HG02798 (cell line): ENCODE results near the gene ZNF446.
A peak's percentile ranks its signal among the peaks of the same experiment; 100 is the strongest.
"Not testable (repeated sequence)": the region's sequence is repeated elsewhere in the genome, so short reads cannot be mapped to it uniquely, and the experiment has no call there.

ENCODE experiments used
- ATAC-seq: cut with Tn5 transposase; IDR thresholded peaks from one replicate; pipeline ENCODE4 v1.9.1; 2021; ENCODE audit warnings: mild to moderate bottlenecking; ENCODE audit not compliant: unreplicated experiment, poor library complexity

The ZNF446 gene

GRCh38 chr19:58498316-58499020 is 22.3 kb downstream of the ZNF446 start:
- no peak for ATAC-seq

GRCh38 chr19:58499021-58499927 is 23.1 kb downstream of the ZNF446 start:
- ATAC-seq, result peak; percentile 91

DNA sequence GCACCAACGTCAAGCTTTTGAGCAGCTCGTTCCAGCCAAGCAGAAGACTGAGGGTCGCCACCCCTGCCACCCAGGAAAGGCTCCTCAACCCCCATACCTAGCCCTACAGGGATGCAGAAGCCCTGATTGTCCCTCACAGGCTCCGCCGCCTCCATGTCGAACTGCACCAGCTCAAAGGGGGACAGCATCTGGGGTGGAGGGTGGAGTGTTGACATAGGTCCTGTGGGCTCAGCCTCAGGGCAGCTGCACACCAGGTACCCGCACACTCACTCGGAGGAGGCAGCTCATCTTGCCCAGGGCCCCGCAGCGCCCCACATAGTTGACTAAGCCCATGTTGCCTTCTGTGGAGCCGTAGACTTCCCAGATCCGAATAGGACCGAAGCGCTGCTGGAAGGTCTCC is 24.1 kb downstream of the ZNF446 start:
- no peak for ATAC-seq

DNA sequence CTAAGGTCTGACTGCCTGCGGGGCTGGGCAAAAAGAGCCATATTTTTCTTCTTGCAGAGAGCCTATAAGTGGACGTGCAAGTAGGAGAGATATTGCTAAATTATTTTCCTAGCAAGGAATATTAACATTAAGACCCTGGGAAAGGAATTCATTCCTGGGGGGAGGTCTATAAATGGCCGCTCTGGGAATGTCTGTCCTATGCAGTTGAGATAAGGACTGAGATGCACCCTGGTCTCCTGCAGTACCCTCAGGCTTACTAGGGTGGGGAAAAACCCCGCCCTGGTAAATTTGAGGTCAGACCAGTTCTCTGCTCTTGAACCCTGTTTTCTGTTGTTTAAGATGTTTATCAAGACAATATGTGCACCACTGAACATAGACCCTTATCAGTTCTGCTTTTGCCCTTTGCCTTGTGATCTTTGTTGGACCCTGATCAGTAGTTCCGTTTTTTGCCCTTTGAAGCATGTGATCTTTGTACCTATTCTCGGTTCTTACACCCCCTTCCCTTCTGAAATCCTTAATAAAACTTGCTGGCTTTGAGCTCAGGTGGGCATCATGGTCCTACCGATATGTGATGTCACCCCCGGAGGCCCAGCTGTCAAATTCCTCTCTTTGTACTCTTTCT is 31.6 kb downstream of the ZNF446 start:
- ATAC-seq, result not testable (repeated sequence)

GRCh38 chr19:58509731-58510083 is 33.6 kb downstream of the ZNF446 start:
- ATAC-seq, result no peak

GRCh38 chr19:58510084-58510862 is 34.1 kb downstream of the ZNF446 start:
- ATAC-seq, result no peak

DNA sequence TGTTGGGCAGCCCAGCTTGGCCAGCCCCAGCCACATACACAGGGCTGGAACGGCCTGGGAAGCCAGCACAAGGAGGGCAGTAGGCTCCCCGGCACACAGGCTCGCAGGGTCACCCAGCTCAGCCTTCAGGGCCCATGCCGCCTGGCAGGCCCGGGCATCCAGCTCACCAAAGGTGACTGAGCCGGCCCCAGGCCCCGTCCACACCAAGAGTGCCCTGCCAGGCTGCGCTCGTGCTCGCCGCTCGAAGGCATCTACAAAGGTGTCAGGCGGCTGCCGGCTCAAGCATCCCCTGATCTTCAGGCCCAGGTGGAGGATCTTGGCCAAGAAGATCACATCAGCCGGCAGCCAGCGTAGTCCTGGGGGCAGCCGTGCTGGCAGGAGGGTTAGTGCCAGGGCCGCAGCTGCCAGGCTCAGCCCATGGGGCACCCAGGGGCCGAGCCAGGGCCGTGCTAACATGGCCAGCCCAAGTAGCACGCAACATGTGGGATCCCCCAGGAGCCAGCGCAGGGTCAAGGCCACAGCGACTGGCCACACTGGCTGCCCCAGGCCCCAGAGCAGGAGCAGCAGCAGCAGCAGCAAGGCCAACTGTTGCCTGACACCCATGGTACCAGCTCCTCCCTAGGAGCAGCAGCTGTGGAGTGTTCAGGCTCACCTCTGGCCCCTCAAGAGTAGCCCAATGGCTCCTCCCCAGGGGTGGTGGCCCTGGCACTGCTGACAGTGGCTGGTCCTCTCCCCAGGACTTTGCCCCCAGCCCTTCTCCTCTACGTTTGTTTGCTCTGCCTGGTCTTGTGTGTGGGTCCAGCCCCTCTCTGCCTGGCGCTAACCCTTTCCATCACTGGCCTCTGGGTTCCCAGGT is 35.4 kb downstream of the ZNF446 start, which contains the start of gene SLC27A5:
SLC27A5 (minus strand) TSS at position 640 of the 856 bp plus-strand sequence; CDS start at position 603, 37 bp downstream.
- no peak for ATAC-seq

DNA sequence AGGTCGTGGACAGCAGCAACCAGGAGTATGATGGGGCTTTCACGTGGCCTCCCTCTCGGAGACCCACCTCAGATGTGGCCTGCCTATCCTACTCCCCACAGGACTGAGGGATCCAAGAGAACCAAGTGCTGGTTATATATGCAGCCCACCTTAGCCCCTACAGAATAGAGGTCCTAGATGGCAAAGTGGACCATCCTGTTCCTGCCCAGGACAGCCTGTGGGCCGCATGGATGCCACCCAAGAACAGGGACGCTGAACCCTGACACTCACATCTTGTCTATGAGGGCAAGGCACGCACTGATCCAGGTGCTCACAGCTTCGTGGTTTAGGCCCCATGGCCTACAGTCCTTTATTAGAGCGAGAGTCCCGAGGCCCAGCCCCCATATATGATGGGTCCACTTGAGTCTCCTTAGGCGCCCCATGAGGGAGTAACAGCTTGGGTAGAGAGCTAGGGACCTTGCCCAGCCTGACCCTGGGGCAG is 37.1 kb downstream of the ZNF446 start:
- no peak for ATAC-seq

- peak; percentile 69 for ATAC-seq
Observed at GRCh38 chr19:58513694-58514563, 37.8 kb downstream of the ZNF446 start.

DNA sequence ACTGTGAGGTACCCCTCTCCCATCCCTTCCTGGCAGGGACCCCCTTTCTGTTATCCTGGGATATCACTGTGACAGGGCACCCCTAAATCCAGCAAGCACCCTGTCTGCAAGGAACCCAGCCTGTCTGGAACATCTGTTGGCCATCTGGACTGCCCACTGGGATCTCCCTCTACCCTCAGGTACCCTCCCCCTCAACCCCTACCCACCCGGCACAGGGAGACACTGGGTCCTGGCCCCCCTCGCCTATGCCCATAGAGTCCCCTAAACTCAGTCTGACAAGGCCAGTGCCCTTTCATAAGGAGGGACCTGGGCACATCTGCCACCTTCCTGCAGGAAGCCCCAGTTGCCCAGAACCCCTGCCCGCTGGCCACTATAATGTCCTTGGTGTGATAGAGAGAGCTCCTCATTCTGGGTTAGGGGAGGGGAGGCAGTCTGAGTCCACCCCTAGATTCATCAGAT is 38.4 kb downstream of the ZNF446 start:
- no peak for ATAC-seq

DNA sequence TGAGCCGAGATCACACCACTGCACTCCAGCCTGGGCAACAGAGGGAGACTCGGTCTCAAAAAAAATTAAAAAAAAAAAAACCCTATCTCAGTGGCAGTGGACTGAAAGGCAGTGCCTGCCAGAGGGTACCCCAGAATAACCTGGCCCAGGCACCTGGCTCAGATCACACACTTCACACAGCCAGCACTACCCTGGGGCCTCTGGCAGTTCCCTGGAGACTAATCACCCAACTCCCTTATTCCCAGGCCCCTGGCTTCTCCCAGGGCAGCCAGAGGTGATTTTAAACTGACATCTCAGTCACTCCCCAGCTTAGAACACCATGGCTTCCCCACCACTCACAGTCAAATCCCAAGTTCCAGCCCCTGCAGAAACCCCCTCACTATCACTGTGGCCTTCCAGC is 39.1 kb downstream of the ZNF446 start:
- no peak for ATAC-seq

DNA sequence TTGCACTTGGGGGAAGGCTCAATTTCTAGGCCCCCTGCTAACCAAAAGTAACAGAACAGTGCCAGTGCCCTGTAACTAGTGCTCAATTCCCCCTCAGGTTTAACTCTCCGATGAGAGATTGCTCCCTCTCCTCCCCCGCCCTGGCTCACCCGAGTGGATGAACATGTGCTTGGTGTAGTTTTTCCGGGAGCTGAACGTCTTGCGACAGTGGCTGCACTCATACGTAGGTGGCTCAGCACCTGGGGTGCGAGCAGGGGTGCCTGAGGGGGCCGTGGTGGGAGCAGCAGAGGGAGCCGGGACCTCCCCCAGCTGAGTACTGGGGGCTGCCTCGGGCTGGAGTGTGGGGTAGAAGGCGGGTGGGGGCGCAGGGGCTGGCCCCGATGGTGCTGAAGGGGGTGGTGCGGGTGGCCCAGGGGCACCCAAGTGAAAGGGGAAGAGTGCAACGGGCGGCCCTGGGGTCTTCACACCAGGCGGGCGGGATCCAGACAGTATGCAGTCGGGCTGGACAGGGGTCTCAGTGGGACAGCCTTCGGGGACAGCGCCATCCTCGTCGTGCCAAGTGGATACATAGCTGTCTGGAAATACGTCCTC is 40.2 kb downstream of the ZNF446 start:
- no peak for ATAC-seq

GRCh38 chr19:58516964-58517833 is 41.0 kb downstream of the ZNF446 start:
- ATAC-seq, result no peak

- no peak for ATAC-seq
Observed at GRCh38 chr19:58518256-58519086, 42.3 kb downstream of the ZNF446 start.

GRCh38 chr19:58519087-58519354 is 42.9 kb downstream of the ZNF446 start:
- no peak for ATAC-seq
